T-helper 9 cell (primary cell): ENCODE results near the gene GYPC.
"Not testable (repeated sequence)": the region's sequence is repeated elsewhere in the genome, so short reads cannot be mapped to it uniquely, and the experiment has no call there.

Experiments used
- DNase-seq: peaks from one replicate; pipeline ENCODE4 v3.0.0-alpha.2; 2020

Gene GYPC

DNA sequence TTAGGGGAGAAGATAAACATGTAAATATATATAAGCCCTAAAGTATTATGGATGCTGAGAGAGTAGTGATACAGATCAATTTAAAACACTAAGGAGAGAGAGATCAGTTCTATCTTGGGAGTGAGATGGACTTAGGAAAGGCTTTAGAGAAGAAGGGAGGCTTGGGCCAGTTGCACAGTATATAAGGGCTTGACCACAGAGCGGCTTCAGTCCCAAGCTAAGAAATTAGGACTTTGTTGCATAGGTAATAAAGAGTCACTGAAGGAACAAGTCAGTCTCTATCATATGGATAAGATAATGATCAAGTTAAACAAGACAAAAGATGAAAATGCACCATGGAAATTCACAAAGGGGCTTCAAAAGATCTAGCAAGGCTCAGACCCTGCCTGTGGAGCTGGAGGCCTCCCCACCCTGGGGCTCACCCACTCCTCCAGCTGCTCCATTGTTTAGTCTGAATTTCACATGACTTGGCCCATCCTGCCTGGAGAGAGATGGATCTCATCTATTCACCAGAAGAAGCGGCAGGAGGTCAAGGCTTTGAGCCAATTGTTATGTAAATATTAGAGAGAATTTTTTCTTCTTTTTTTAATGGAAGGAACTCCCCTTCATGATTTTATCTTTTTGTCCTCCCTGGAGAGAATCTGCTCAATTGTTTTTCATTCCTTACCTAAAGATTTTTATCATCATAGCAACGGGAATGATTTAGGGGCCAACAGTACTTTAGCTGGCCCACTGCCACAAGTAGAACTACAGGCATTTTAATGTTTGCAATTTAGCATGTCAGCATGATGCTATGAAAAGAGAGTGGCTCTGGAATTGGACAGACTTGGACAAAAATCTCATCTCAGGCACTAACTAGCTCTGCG is 44.0 kb downstream of the GYPC start:
- no peak for DNase-seq

GRCh38 chr2:126700677-126701076 is 44.7 kb downstream of the GYPC start:
- DNase-seq, result no peak

- DNase-seq, result no peak
These were observed 47.4 kb downstream of the GYPC start for GRCh38 chr2:126703311-126703710.

GRCh38 chr2:126704434-126705160 is 48.6 kb downstream of the GYPC start:
- no peak for DNase-seq

DNA sequence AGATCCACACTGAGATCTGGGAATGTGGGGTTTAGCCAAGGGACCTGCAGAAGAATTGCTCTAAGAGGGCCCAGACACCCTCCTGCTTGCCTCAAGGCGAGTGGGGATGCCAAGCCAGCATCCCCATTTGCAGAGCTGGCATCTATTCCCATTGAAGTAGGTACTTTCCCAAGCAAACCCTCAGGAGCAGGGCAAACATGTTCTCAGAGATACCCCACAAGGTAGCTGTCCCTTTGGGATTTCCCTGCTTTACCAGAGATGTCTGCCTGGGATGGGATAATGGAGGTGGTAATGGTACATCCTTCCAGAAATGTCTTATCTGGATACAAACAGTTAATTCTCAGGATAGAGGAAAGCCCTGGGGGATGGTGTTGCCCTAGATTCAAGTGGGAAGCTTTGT is 51.2 kb downstream of the GYPC start:
- no peak for DNase-seq

- no peak for DNase-seq
These were observed 52.0 kb downstream of the GYPC start for GRCh38 chr2:126707941-126708340.

GRCh38 chr2:126714191-126714965 is 58.4 kb downstream of the GYPC start:
- no peak for DNase-seq

GRCh38 chr2:126715111-126715510 is 59.2 kb downstream of the GYPC start:
- DNase-seq, result no peak

DNA sequence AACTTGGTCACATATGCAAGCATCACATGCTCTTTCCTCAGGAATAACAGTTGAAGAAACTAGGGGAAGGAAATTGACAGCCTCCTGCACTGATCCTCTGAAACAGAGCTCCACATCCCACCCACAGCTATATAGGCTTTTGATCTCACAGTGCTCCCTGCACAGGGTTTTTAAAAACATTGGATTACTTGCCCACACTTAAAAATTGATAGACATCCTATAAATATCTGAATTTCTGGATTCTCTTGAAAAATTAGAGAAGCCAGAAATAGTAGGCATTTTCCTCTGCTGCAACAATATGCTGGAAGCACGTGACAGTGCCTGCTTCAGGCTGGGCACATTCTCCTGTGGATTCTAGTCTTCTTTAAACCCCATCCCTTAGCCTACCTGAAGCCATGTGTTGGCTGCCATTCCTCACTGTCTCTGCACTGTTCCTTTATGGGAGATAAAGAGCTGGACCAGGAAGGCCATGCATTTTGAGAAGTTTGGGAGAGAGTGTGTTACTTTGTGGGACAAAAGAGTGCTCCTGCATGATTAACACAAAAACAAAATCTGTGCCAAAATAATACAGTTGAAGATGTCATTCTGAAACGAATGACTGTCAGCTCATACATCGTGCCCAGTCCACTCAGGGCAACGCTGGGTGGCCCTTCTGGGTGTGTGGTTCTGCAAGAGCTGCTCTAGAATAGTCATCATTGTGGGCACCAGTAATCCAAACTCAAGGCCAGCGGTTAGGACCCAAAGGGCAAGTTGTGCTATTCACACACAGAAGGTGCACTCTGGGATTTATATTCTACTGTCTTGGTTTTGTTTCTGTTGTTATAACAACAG is 59.8 kb downstream of the GYPC start:
- no peak for DNase-seq

- not testable (repeated sequence) for DNase-seq
These were observed 61.3 kb downstream of the GYPC start for GRCh38 chr2:126717277-126717676.

- DNase-seq, result no peak
These were observed 62.0 kb downstream of the GYPC start for GRCh38 chr2:126717928-126718327.

DNA sequence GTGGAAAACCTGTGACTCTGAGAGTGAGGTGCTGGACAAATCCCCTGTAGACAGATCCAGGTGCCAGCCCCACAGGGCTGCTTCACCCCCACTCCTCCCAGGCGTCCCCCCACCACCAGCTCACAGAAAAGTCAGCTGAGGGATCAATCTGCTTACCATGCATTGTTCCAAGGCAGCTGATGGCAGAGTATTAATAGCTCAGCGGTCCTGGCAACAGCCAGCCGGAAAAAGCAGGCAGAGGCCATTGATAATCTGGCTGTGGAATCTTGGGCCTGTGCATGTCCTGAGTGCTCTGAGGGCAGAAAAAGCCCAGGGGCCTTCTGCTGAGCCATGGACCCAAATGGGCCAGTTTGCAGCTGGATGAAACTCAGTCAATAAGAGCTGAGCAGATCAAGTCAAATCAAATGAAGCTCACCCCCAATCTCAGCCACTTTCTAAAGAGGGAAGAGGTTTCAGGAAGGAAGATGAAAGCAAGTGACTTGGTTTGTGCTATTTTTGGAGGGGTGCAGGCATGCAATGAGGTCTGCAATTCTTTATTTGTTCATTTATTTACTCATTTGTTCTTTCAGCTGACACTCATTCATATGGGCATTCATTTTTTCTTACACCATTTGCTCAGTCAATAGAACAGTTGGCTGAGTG is 63.4 kb downstream of the GYPC start:
- DNase-seq, result no peak

DNA sequence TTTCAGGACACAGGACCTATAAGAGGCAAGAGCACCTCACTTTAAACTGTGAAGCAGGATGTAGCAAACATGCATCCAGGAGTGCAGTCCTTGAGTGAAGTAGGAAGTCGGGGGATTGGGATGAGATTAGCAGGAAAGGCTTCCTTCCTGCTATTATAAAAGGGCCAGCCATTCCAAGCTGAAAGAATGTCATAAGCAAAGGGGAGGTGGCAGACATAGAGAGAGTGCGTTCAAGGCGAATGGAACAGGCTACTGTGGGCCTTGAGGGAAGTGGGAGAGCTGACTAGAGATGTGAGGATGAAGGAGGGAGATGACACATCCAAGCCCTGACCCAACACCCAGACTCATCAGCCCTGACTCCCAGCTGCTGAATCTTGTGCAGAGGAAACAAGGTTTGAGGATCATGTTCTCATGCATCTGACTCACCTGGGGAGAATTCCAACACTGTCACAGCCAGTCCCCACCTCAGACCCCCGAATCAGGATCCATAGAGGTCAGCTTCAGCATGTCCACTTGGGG is 63.9 kb downstream of the GYPC start:
- no peak for DNase-seq

GRCh38 chr2:126720638-126721037 is 64.7 kb downstream of the GYPC start:
- DNase-seq, result no peak

- no peak for DNase-seq
These were observed 66.1 kb downstream of the GYPC start for GRCh38 chr2:126722081-126722480.

- DNase-seq, result no peak
These were observed 66.6 kb downstream of the GYPC start for GRCh38 chr2:126722546-126722945.

- no peak for DNase-seq
These were observed 67.4 kb downstream of the GYPC start for GRCh38 chr2:126723281-126723815.

DNA sequence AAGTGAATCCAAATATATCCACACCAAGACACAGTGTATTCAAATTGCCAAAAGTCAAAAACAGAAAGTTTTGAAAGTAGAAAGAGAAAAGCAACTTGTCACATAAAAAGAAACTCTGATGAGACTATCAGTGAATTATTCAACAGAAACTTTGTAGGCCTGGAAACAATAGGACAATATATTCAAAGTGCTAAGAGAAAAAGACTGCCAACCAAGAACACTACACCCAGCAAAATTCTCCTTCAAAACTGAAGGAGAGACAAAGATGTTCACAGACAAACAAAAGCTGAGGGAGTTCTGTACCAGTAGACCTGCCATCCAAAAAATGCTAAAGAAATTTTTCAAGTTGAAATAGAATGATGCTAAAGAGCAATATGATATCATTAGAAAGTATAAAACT is 69.6 kb downstream of the GYPC start:
- no peak for DNase-seq

- no peak for DNase-seq
These were observed 73.9 kb downstream of the GYPC start for GRCh38 chr2:126729896-126730295.

- no peak for DNase-seq
These were observed 74.7 kb downstream of the GYPC start for GRCh38 chr2:126730655-126731054.

DNA sequence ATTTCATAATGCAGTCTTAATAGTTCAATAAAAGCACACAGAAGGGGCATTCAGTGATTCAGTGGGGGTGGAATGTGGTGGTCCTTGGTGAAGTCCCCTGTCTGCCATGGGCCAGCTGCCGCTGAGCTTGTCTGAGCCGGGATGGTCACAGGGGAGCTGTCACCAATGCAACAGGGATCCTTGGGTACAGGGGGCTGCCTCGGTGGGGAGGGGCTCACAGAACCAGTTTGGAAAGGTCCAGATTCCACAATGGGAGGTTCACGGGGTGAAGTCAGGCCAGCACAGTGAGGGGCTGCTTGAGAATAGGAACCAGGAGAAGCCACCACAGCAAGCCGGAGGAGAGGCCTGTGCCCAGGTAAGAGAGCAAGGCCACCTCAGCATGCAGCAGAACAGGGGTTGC is 75.4 kb downstream of the GYPC start:
- DNase-seq, result no peak
